Stimulated activated CD8-positive, alpha-beta memory T cell treated with anti-CD3 and anti-CD28 coated beads, Interleukin-7, amount 100 ng/mL, for 48 hours (primary cell): Measurements from ENCODE around the gene TCF7L1.
"Not testable (repeated sequence)": the region's sequence is repeated elsewhere in the genome, so short reads cannot be mapped to it uniquely, and the experiment has no call there.

Source experiments
- DNase-seq, 2 donors: peaks; one replicate each; pipeline ENCODE4 v3.0.0-alpha.2; 2020; ENCODE audit warnings: low read depth in 1 of 2; ENCODE audit errors: extremely low read depth in 1 of 2

TCF7L1 gene

GRCh38 chr2:85131116-85131515, 2.1 kb upstream of the TCF7L1 start:
- DNase-seq: no peak

GRCh38 chr2:85132397-85132796, 795 bp upstream of the TCF7L1 start:
- no peak for DNase-seq

- DNase-seq: no peak
Measured at GRCh38 chr2:85133751-85134254, 611 bp downstream of the TCF7L1 start.

DNA sequence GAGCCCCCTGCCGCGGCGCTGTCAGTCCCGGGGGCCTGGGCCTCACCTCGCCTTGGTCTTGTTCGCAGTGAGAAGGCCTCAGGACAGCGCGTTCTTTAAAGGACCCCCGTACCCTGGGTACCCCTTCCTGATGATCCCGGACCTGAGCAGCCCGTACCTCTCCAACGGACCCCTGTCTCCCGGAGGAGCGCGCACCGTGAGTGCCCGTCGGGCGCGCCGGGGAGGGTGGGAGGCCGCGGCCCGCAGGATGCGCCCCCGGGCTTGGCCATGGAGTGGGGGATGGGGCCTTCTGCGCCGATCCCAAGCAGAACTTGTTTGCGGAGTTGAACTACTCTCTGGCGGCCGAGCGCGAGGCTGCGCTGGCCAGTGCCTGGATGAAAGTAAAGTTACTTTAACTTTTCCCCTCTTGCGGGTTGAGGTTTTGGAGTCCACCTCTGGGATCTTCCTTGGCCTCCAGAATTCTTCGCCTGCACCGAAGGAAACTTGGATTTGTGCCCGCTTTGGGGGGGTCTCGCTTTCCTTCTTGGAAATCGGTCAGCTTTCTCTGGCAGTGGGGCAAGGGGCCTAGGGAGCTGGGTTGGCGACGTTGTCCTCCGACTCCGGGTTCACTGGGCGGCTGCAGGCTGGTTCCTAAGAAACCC, 1.2 kb downstream of the TCF7L1 start:
- DNase-seq: no peak

DNA sequence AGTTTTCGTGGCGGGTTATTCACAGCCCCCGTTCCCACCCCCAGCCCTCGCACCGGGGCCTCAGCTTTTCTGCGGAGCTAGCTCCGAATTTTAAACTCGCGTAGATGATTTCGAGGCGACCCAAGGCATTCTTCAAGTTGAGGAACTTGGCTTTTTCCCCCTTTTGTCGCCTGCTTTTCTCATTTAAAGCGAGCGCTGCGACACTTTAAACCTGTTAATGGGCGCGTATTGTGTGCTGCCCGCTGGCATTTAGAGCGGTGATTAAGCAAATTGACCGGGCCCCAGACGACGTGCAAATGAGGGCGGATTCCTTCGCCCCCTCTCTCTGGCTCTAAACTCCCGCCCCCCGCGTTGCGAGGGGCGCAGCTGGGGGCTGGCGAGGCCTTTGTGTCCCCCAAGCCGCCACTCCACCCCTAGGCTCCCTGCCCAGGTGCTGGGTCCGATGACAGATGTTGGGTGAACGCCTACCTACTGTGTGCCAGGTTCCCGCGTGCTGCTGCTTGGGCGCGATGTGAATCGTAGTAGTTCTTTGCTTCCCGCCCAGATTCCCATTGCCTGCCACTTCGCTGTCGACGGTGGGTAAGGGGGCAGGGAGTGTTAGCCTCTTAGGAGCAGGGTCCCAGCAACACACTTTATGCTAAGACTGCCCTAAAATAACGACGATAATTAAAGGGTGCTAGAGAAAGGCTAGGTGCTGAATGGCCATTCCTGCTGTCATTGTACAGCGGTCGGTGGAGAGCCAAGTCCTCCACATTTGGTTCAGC, 1.9 kb downstream of the TCF7L1 start:
- DNase-seq: no peak

DNA sequence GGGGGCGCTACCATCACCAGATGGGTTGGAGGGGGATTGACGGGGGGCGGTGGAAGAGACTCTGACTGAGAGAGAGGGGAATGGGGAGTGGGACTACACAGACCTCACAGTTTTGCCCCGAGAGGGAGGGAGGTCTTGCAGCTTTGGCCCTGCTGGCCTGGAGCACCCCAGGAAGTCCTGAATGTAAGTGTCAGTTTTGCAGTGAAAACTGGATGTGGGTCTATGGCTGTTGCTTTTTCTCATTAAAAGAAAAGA, 2.4 kb downstream of the TCF7L1 start:
- no peak for DNase-seq

GRCh38 chr2:85137156-85137555, 4.0 kb downstream of the TCF7L1 start:
- DNase-seq: no peak

DNA sequence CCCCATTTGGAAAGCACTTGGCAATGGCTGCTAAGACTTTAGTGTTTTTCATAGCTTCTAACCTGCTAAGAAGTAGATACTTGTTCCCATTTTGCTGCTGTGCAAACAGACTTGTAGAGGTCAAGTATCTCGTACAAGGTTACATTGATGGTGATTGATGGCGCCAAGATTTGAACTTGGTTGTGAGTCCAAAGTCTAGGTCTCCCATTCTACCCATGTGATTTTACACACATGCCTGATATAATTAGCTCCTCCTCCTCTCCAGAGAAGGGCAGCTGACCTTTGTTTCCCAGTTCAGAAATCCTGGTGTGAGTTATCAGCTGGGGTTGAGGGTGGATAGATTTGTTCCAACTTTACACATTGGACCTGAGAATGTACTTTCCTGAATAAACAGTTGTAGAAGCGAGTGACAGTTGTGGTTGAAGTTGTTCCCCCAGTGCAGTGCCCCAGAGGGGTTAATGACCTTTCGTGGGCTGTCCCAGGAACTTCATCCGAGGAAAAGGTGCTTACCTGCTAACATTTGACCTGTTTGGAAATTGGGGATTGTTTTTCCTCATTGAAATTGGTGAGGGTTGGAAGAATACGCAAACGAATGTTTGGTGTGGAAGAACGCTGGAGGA, 10.4 kb downstream of the TCF7L1 start:
- DNase-seq: no peak

- DNase-seq: no peak
Measured at GRCh38 chr2:85145116-85145820, 12.1 kb downstream of the TCF7L1 start.

DNA sequence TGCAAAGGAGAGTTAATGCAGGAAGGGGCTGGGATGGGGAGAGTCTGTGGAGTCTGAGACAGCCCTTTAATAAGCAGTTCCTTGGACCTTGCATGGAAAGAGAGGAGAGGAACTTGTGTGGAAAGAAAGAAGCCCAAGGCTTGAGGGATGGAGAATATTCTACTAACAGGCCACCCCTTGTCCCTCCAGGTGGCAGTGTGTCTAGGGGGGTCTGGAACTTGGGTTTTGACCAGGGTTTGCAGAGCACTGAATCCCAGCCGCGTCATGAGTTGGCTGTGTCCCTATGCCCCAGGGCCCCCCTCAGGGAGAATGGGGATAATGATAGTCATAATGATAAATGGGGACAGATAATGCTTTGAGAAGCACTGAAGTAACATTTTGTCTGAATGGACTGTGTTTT, 15.0 kb downstream of the TCF7L1 start:
- no peak for DNase-seq

GRCh38 chr2:85151026-85151425, 17.8 kb downstream of the TCF7L1 start:
- no peak for DNase-seq

DNA sequence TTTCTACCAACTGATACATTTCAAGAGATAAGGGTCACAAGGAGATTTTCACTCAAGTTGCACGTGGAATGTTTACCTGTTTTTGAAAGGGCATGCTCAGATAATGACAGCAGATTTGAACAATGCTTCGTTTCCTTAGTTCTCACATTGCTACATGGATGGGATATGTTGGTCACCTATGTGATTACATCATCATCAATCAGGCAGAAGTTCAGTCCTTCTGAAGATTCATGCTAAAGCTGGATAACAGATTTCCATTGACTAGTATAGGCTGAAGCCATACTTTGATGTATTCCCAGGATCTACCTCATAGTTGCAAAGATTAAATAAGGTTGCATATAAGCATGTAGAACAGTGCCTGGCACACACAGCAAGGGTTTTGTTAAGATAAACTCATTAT, 19.7 kb downstream of the TCF7L1 start:
- DNase-seq: no peak

DNA sequence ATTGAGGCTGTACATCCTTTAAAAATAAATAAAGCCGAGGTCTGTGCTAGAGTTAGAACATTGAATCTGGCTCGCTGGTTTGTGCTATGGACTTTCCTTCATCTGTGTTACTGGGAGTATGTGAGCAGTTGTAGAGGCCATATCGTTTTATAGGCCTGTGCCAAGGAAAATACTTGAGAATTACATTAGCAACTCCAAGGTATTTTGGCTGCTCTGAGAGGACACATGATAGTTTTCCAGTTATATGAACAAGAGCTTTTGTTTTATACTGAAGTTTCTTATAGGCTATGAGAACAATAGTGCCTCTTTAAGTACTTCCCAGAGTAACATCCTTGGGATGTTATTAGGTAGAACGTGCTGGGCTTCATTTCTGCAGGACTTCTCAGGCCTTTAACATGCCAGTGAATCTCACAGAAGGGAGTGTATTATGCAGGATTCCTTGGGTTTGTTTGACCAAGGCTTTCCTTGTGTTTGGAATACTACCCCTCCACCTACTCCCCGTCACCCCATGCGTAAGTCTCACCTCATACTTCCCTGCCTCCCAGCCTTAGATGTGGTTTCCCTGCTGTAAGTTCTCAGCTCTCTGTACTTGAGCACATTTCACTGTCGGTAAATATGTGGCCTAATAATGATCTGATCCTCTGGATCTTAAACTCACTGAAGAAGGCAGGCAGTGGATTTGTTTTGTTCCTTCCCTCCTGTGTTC, 21.0 kb downstream of the TCF7L1 start:
- no peak for DNase-seq

DNA sequence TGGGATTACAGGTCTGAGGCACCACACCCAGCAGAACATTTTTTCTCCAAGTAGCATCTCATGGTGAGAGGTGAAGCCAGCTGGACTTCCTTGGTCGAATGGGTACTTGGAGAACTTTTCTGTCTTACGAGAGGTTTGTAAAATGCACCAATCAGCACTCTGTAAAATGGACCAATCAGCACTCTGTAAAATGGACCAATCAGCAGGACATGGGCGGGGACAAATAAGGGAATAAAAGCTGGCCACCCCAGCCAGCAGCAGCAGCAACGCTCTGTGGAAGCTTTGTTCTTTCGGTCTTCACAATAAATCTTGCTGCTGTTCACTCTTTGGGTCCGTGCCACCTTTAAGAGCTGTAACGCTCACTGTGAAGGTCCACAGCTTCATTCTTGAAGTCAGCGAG, 21.9 kb downstream of the TCF7L1 start:
- not testable (repeated sequence) for DNase-seq

- DNase-seq: no peak
Measured at GRCh38 chr2:85156153-85156552, 23.0 kb downstream of the TCF7L1 start.

DNA sequence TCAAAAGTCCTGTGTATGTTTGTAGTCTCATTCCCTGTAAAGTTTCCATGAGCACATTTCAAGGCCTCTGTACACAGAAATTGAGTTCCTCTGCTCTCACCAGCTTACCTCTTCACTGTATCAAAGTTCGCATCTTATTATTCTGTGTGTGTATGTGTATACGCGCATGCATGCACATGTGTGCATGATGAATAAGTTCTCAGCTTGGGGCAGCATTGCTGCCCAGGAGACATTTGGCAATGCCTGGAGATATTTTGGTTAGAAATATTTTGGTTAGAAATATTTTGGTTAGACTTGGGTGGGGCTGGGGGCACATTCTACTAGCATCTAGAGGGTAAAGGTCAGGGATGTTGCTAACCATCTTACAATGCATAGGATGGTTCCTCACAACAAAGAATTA, 23.4 kb downstream of the TCF7L1 start:
- DNase-seq: no peak

- no peak for DNase-seq
Measured at GRCh38 chr2:85157345-85157744, 24.2 kb downstream of the TCF7L1 start.

- DNase-seq: no peak
Measured at GRCh38 chr2:85158559-85159273, 25.5 kb downstream of the TCF7L1 start.

DNA sequence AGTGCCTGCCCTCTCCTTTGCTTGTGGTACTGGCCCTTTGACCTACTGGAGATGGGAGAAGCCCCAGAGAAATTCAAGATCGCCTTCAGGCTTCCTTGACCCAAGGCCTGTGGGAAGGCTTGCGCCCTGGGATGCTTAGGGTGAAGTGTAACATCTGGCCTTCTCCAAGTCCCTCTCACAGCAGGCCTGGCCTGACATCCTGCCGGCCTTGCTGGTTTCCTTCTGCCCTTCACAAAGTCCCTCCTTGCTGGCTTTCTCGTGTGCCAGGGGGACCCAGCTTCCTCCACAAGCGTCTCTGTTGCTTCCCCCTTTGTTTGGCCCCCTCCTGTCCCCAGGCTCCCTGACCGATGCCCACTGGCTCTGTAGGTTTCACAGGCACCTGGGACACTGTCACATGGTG, 26.4 kb downstream of the TCF7L1 start:
- no peak for DNase-seq
